Left kidney (tissue), 8 donors: ENCODE data around the gene ARL10. TPM values are rescaled to one million over a fixed set of nuclear protein-coding genes. Genes with fewer than 3 reads are reported as not detected.

ENCODE experiments used
- DNase-seq: peaks from one replicate; pipeline ENCODE4 v3.0.0-alpha.2; 2013
- long read RNA-seq, 8 donors: transcript quantifications; one replicate each; lab custom pipeline, GENCODE V29; 2026
- polyA plus RNA-seq: library from polyadenylated mRNA; unstranded; fragments of 120-200 nt; gene quantifications from one replicate; pipeline ENCODE4 v1.2.1, GENCODE V29; 2013; ENCODE audit not compliant: insufficient read length

The ARL10 gene
- polyA plus RNA-seq = 16.8 TPM
- long read RNA-seq, donor 1, full-length matches to known transcripts = 4 of 24 reads
- long read RNA-seq, donor 1, partial matches to known transcripts = 0 of 24 reads
- long read RNA-seq, donor 1, other reads (novel, unspliced or antisense) = 20 of 24 reads
- long read RNA-seq, donor 2, full-length matches to known transcripts = 1 of 121 reads
- long read RNA-seq, donor 2, partial matches to known transcripts = 115 of 121 reads
- long read RNA-seq, donor 2, other reads (novel, unspliced or antisense) = 5 of 121 reads
- long read RNA-seq, donor 3, full-length matches to known transcripts = 1 of 75 reads
- long read RNA-seq, donor 3, partial matches to known transcripts = 12 of 75 reads
- long read RNA-seq, donor 3, other reads (novel, unspliced or antisense) = 62 of 75 reads
- long read RNA-seq, donor 4 = 0 reads
- long read RNA-seq, donor 5, full-length matches to known transcripts = 1 of 1 reads
- long read RNA-seq, donor 5, partial matches to known transcripts = 0 of 1 reads
- long read RNA-seq, donor 5, other reads (novel, unspliced or antisense) = 0 of 1 reads
- long read RNA-seq, donor 6, full-length matches to known transcripts = 2 of 2 reads
- long read RNA-seq, donor 6, partial matches to known transcripts = 0 of 2 reads
- long read RNA-seq, donor 6, other reads (novel, unspliced or antisense) = 0 of 2 reads
- long read RNA-seq, donor 7, full-length matches to known transcripts = 4 of 4 reads
- long read RNA-seq, donor 7, partial matches to known transcripts = 0 of 4 reads
- long read RNA-seq, donor 7, other reads (novel, unspliced or antisense) = 0 of 4 reads
- long read RNA-seq, donor 8, partial matches to known transcripts = 0 of 6 reads
- long read RNA-seq, donor 8, other reads (novel, unspliced or antisense) = 6 of 6 reads

GRCh38 chr5:176365351-176366231 is at the start of gene ARL10:
ARL10 (plus strand) TSS chr5:176365487; CDS start chr5:176365564, 77 bp downstream.
- DNase-seq = peak; percentile 29

GRCh38 chr5:176317534-176318374 is 47.5 kb upstream of the ARL10 start:
- no peak for DNase-seq

GRCh38 chr5:176319827-176320554 is 45.3 kb upstream of the ARL10 start:
- no peak for DNase-seq

GRCh38 chr5:176320577-176320976 is 44.7 kb upstream of the ARL10 start:
- DNase-seq = no peak

GRCh38 chr5:176334031-176334770 is 31.1 kb upstream of the ARL10 start:
- no peak for DNase-seq

GRCh38 chr5:176337913-176338312 is 27.4 kb upstream of the ARL10 start:
- DNase-seq = no peak

- DNase-seq = no peak
Measured at GRCh38 chr5:176339304-176339703, 26.0 kb upstream of the ARL10 start.

GRCh38 chr5:176341325-176342157 is 23.7 kb upstream of the ARL10 start:
- DNase-seq = no peak

- no peak for DNase-seq
Measured at GRCh38 chr5:176342158-176342483, 23.2 kb upstream of the ARL10 start.

GRCh38 chr5:176342766-176343458 is 22.4 kb upstream of the ARL10 start:
- DNase-seq = no peak

GRCh38 chr5:176350416-176350815 is 14.9 kb upstream of the ARL10 start:
- no peak for DNase-seq

- DNase-seq = no peak
Measured at GRCh38 chr5:176352116-176352878, 13.0 kb upstream of the ARL10 start.

GRCh38 chr5:176353533-176353932 is 11.8 kb upstream of the ARL10 start:
- no peak for DNase-seq

- no peak for DNase-seq
Measured at GRCh38 chr5:176355400-176356178, 9.7 kb upstream of the ARL10 start.

- no peak for DNase-seq
Measured at GRCh38 chr5:176356179-176356566, 9.1 kb upstream of the ARL10 start.

GRCh38 chr5:176359658-176360057 is 5.6 kb upstream of the ARL10 start:
- DNase-seq = no peak
